IPS-NIHi7 (cell line): Measurements from ENCODE around the gene EXOC6B.
"Not testable (repeated sequence)": the region's sequence is repeated elsewhere in the genome, so short reads cannot be mapped to it uniquely, and the experiment has no call there.

Source experiments
- DNase-seq: peaks from one replicate; pipeline ENCODE4 v3.0.0; 2012; ENCODE audit warnings: mixed read lengths; ENCODE audit errors: extremely low spot score

EXOC6B gene

DNA sequence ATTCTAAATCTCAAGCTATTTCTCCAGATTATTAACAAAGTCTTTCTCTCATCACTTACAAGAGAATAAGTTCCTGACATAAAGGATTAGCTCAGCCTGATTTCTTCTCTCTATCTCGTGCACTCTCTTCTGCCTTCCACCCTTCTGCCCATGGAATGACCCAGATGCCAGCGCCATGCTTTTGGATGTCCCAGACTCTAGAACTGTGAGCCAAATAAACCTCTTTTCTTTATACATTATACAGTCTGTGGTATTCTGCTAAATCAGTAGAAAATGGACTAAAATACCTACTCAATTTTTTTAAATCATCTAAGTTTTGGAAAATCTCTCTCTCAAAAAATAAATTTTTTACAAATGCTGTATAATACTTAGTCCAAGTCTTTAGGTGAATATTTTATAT, 218.6 kb downstream of the EXOC6B start:
- no peak for DNase-seq

DNA sequence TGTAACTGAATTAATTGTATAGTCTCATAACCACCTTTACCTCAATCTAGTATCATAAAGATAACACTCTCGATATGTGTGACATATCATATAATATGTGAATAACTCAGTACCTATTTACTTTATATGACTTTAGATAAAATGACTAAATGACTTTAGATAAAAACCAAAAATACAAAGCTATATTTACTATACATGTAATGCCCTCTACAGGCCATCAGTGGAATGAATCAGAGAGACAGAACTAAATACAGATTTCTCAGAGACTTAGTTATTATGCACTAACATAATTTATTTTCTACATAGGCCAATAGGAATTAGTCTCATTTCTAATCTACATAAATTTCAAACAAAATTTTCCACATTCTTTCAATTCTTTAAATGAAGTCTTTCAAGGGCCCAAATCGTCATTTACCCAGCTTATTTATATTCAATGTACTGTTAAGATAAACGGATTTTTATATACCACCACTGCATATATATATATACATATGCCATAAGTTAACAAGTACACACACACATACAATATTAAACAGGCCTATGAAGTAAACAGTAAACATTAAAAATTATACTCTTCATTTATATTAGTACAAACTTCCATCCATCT, 219.9 kb downstream of the EXOC6B start:
- DNase-seq = no peak

DNA sequence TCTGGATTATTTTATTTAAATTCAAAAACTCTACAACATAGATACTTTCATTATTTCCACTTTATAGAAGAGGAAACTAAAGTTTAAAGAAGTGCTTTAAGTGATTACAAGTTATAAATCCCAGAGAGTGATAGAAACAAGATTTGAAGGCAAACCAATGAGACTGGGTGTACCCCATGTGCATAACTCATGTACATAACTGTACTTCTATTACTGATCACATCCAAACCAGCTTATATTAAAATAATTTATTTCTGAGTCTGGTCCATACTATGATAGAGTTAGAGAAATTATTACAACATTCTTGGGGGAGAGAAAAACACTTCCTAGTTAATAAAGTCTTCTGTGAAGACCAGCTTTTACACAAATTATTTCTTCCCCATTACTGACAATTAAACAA, 221.4 kb downstream of the EXOC6B start:
- no peak for DNase-seq

DNA sequence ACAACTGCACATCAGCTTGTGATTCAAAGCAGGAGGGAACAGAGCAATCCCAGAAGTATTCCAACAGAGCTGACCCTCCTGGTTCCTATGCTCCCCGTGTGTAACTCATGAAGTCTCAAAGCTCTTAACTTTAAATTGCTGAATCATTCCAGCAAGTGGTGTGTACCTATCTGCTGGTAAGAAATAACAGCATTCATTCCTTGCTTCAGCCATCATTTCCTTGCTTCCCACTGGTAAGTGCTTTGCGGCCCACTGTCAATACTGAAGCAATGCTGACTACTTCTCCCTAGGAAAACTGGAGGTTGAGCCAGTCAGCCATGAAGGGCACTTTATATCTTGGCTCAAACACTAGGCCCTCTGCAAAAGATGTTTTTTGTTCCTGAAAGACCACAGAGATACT, 222.4 kb downstream of the EXOC6B start:
- peak; percentile 8 for DNase-seq

DNA sequence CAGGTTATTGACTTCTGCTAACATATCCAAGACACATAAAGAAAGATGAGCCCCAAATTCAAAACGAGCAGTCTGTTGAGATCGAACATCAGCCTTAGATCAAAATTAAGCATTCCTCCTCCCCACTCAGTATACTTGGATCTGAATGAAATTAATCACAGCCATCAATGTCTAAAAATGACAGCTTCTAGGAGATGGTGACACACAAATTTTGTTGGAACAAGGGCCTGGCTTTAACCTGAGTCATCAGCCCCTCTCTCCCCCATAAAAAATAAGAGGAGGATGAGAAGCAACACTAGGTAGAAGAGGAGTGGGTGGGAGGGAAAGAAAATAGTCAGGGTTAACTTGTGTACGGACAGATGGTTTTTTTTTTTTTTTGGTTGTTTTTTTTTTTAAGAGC, 223.1 kb downstream of the EXOC6B start:
- DNase-seq = no peak

DNA sequence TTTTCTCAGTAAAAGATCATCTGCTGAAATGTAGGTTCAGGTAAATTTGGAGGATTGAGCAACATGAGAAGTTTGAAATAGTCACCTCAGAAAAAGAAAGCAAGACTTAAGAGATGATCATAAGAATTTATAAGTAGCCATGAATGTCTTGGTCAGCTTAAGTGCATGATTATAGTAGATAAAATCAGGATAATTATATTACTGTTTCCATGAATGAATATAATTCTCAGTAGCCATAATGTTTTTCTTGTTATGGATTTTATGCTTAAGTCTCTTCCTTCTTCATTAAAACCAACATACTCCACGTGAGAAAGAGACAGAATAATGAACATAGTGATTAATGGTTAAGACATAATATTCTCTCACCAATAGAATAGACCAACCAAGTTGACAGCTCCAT, 223.7 kb downstream of the EXOC6B start:
- no peak for DNase-seq

DNA sequence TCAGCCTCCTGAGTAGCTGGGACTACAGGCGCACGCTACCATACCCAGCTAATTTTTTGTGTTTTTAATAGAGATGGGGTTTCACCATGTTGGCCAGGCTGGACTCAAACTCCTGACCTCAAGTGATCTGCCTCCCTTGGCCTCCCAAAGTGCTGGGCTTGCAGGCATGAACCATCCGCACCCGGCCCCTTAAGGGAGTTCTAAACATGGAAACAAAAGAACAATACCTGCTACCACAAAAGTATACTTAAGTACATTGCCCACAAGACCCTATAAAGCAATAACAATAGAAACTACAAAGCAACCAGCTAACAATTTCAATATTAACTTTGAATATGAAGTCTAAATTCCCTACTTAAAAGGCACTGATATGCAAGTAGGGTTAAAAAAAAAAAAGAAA, 242.0 kb downstream of the EXOC6B start:
- not testable (repeated sequence) for DNase-seq

DNA sequence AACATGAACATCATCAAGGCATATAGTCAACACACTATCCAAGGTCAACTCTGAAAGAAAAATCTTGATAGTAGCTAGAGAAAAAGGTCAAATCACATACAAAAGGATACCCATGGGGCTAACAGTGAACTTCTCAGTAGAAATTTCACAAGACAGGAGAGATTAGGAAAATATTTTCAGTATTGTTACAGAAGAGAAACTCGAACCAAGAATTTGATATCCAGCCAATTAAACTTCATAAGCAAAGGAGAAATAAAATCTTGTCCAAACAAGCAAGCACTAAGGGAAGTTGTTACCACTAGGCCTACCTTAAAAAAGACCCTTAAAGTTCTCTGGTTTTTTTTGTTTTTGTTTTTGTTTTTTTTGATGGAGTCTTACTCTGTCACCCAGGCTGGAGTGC, 242.5 kb downstream of the EXOC6B start:
- DNase-seq = no peak

DNA sequence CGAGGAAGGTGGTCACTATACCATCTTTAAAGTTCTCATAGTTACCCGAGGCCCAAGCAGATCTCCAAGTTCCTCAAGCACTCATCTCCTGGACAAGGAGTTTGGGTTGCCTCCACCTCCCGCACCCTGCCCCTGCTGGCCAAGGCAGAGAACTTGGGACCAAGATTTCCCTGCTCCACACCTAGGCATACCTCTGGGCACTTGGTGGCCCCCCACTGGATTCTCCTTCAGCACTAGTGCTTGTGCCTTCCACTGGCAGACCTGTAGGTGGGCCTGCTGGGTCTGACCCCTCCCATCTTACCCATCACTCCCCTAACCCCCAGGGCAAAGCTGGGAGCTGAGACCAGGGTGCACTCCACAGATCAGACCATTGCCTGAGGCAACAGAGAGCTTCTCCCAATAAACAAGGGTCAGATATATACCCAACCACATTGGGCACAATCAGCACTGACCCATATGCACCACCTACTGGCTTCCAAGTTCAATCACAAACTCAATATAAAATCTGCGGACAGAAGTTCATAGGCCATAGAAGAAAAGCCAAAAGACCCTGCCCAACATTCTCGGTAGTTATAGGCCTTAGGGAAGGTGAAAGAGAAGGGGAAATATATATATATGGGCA, 244.2 kb downstream of the EXOC6B start:
- peak; percentile 14 for DNase-seq

DNA sequence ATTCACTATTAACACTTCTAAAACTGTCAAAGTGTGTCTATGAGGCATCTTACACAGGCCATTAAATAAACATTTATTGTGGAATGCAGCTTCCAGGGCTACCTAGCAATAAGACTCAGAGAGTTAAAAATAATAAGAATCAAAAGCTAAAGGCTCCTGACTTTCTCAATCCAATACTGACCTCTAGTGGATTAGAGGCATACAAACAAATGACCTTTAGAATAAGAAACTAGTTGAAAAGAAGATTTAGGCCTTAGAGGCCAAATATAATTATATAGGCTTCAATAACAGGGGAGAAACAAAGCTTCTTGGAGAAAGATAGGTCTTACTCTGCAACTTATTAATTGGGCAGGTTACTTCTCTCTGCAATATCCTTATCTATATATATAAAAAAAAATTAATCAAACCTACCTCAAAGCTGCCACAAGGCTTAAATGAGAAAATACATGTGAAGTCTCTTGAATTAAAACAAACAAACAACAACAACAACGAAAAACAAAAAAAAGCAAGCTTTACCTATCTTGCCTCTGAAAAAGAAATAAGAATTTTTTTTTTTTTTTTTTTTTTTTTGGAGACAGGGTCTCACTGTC, 246.1 kb downstream of the EXOC6B start:
- peak; percentile 20 for DNase-seq

DNA sequence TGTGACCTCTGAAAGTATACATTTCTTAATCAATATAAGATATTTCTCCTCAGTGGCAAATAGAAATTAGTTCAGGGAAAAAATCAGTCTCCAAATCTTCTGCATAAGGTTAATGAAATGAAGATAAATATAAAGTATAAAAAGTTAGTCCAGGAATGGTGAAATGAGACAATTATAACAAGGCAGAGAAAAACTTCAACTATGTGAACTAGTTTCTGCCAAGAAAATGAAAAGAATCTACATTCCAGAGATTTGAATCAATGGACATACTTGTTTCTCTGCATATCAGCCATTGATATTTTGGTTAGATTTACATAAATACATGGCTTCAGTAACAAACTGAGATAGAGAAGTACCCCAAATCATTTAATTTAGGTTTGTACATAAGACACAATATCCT, 249.0 kb downstream of the EXOC6B start:
- no peak for DNase-seq

DNA sequence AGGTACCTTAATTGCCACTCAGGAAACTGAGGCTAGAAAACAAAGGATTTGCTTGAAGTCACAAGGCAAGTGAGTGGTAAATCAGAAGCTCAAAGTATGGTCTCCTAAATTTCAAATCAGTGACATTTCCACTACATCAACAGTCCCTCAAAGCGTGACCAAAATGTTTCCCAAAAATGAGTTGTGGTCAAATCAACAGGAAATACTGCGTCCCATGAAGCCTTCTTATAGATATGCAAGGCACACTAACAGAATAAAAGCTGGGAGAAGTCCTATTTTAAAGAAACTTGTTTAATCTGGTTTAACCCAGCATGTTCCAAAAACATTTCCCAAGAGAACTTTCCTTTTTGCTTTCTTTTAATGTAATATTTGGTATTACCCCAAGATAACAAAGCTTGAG, 249.4 kb downstream of the EXOC6B start:
- no peak for DNase-seq

DNA sequence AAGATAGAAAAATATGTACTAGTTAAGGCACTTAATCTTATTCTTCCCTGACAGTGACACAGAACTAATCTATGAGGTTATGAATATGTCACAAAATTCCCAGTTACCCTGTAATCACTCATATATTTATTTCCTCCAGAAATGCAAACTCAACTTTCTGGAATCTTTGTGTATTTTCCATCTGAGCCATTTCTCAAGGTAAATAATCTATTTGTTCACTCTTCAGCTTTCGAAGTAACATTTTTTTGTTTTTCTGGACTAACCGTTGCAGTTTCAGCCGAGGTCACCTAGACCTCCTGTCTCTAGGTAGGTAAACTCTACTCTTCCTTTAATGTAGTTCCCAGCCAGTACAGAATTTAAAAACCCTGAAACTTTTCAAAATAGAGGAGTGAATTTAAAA, 250.9 kb downstream of the EXOC6B start:
- DNase-seq = no peak

DNA sequence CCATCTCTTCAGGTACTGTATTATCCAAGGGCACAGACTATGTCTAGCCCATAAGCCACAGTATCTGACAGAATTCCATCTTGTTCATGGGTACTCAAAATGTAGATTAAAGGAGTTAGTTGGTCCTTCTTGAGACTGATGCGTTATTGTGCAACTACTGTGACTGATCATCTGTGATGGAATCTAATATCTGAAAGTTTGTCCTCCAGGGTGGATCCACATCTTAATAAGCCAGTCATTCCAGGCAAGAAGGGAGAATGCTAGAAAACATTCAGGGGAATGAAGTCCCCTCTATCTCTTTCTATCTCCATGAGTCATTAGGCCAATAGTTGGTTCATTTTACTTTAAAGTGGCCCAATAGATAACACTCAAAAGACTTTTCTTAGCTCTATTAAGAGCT, 252.6 kb downstream of the EXOC6B start:
- DNase-seq = no peak

DNA sequence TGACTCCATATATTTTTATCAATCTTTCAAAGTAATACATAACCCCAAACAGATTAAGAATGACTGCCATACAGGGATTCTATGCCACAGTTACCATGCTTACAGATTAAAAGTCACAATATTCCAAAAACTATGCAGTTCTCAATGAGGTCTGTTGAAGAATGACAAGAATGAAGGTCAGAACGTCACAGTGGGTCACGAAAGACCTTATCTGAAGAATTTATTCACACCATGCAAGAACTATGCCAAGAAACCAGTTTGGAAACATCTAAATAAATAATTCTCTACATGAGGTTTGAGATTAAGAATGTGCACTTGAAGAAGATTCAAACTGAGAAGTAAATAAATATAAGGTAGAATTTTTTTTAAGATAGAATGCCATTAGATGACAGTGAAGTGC, 253.3 kb downstream of the EXOC6B start:
- no peak for DNase-seq

DNA sequence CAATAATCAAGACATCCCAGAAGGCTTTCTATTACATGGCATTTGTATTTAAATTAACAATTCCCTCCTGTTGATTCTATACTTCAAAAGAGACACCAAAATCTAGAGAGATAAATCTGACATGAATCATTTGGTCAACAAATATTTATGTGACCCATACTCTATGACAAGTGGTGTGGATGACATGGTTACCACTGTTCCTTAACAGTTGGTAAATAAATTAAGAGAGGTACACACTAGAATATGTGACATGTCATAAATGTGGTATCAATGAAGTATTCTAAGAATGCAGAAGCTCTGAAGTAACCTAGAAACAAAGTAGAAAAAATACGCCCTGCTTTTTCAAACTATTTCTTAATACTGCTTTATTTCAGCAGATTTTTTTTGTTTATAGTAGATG, 255.4 kb downstream of the EXOC6B start:
- DNase-seq = no peak

DNA sequence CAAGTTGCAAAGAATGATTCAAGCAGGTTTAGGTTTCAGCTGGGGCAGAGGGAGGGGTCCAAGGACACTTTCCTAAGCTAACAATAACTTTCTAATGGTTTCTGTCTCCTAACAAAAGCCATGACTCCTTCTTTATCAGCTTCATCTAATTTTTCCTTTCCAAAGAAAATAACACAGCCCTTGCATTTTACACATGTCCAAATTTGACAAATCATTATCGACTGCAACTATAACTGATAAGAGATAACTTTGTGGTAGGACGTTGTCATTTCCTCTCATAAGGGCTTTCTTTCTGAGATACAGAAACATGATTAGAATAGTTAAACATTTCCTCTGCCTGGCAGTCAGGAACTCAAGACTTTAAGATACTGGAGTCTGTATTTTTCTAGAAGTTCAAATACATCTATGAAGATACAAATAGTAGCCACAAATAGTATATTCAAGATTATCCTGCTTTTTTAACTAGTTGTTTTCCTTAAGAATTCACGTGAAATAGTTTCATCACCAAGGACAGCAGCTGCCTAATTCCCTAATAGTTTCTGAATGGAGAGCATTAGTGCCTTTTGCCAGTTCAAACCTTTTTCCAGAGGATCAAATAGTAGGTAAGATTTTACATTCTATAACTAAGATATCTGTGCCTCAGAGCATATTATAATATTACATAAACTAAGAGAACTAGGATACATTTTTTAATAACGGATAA, 263.2 kb downstream of the EXOC6B start:
- no peak for DNase-seq

DNA sequence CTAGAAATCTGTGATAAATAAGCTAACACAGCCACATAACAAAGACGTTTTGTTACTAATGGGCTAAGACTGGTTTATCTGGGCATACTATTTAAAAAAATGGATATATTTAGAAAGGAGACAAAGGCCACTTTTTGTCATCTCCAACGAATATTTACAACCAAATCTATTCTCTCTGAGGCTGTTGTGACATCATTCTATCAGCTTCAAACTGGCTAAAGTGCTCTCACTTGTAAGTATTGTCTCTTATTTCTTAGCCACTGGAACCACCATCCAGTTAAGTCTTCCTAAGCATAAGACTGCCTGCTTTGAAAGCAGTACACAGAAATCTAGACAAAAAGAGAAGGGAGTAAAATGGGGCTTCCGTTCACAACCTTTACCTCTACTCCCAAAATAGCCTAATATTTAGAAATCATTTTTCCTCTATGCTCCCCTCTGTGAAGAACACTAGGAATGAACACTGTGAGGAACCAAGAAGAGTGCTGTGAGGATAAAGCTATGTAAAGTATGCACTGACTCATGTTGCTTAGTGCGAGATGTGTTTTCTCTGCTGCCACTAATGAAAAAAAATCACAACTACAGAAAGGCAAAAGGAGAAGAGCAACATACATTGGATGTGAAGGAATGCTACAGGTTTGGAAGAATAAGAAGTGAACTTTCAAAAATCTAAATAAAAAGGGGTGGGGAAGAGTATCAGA, 264.1 kb downstream of the EXOC6B start:
- no peak for DNase-seq

DNA sequence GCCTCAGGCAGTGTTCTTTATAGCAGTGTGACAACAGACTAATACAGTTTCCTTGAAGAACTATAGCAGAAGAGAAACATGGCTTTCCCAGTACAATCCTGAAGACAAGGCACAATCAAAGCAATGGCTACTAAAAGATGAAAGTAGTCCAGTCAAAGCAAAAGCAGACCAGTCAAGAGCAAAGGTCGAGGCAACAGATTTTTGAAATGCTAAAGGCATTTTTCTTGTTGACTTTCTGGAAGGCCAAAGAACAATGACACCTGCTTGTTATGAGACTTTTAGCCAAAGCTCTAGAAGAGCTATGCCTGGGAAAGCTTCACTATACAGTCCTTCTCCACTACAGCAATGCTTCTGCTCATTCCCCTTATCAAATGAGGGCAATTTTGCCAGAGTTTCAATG, 269.9 kb downstream of the EXOC6B start:
- no peak for DNase-seq

DNA sequence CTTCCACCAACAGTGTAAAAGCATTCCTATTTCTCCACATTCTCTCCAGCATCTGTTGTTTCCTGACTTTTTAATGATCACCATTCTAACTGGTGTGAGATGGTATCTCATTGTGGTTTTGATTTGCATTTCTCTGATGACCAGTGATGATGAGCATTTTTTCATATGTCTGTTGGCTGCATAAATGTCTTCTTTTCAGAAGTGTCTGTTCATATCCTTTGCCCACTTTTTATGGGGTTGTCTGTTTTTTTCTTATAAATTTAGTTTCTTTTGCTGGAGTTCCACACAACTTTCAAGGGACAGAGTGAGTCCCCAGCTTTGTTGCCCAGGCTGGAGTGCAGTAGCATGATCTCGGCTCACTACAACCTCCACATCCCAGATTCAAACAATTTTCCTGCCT, 270.5 kb downstream of the EXOC6B start:
- not testable (repeated sequence) for DNase-seq

DNA sequence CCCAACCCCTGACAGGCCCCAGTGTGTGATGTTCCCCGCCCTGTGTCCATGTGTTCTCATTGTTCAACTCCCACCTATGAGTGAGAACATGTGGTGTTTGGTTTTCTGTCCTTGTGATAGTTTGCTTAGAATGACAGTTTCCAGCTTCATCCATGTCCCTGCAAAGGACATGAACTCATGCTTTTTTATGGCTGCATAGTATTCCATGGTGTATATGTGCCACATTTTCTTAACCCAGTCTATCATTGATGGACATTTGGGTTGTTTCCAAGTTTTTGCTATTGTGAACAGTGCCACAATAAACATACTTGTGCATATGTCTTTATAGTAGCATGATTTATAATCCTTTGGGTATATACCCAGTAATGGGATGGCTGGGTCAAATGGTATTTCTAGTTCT, 270.9 kb downstream of the EXOC6B start:
- not testable (repeated sequence) for DNase-seq

DNA sequence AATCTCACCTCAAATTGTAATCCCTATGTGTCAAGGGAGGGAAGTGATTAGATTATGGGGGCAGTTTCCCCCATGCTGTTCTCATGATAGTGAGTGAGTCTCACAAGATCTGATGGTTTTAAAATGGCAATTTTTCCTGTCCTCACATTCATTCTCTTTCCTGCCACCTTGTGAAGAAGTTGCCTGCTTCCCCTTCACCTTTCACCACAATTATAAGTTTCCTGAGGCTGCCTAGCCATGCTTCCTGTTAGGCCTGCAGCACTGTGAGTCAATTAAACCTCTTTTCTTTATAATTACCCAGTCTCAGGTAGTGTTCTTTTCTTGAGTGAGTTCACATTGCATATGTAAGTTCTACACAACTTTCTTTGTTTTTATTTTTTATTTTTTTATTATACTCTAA, 271.5 kb downstream of the EXOC6B start:
- no peak for DNase-seq
